WTC11 (cell line): ENCODE results near the gene PRAMEF7.
"Not testable (repeated sequence)": the region's sequence is repeated elsewhere in the genome, so short reads cannot be mapped to it uniquely, and the experiment has no call there.

ENCODE experiments used
- E2F1 ChIP-seq: sonication (generic); formaldehyde crosslinking; IDR thresholded peaks from 2 replicates; pipeline ENCODE4 v1.8.0; 2022; ENCODE audit warnings: mild to moderate bottlenecking, missing genetic modification reagents
- JUN ChIP-seq: sonication (generic); formaldehyde crosslinking; IDR thresholded peaks from 2 replicates; pipeline ENCODE4 v1.8.0; 2023; ENCODE audit warnings: mild to moderate bottlenecking, missing genetic modification reagents
- NFYB ChIP-seq: sonication (generic); formaldehyde crosslinking; conservative IDR thresholded peaks from 2 replicates; pipeline ENCODE4 v1.8.0; 2022; ENCODE audit warnings: low read depth, missing genetic modification reagents
- NR3C1 ChIP-seq: sonication (generic); formaldehyde crosslinking; conservative IDR thresholded peaks from 2 replicates; pipeline ENCODE4 v1.8.1; 2023; ENCODE audit warnings: low read depth, mild to moderate bottlenecking, missing genetic modification reagents
- SP1 ChIP-seq: sonication (generic); formaldehyde crosslinking; conservative IDR thresholded peaks from 2 replicates; pipeline ENCODE4 v1.8.1; 2022; ENCODE audit warnings: missing genetic modification reagents
- TCF7 ChIP-seq: sonication (generic); formaldehyde crosslinking; IDR thresholded peaks from 2 replicates; pipeline ENCODE4 v1.8.0; 2022; ENCODE audit warnings: mild to moderate bottlenecking, low read depth, missing genetic modification reagents, moderate library complexity
- USF2 ChIP-seq: sonication (generic); formaldehyde crosslinking; IDR thresholded peaks from 2 replicates; pipeline ENCODE4 v1.8.1; 2023; ENCODE audit warnings: mild to moderate bottlenecking, missing genetic modification reagents, moderate library complexity
- TF ChIP-seq, protein P1 (sequence below): fragments of 200-600 bp; IDR thresholded peaks from 2 replicates; pipeline ENCODE4 v1.8.0; 2022; ENCODE audit warnings: antibody characterized with exemption
- TF ChIP-seq, protein P2 (sequence below): sonication (generic); formaldehyde crosslinking; IDR thresholded peaks from 2 replicates; pipeline ENCODE4 v1.8.0; 2022; ENCODE audit warnings: mild to moderate bottlenecking, missing genetic modification reagents

DNA sequence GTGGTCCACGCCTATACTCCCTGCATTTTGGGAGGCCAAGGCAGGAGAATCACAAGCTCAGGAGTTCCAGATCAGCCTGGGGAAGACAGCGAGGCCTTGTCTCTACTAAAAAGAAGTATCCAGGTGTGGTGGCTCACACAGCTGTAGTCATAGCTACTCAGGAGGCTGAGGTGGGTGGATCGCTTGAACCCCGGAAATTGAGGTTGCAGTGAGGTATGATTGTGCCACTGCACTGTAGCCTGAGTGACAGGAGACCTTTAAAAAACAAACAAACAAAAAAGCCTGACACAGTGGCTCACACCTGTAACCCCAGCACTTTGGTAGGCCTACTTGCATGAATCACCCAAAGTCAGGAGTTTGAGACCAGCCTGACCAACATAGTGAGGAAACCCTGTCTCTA is 38.0 kb upstream of the PRAMEF7 start:
- not testable (repeated sequence) for TF ChIP-seq E2F1 (CRISPR knock-in tag); SP1 (CRISPR knock-in tag); TCF7 (CRISPR knock-in tag); NR3C1 (CRISPR knock-in tag); USF2 (CRISPR knock-in tag); NFYB; JUN (CRISPR knock-in tag)
- TF ChIP-seq, protein P1, sequence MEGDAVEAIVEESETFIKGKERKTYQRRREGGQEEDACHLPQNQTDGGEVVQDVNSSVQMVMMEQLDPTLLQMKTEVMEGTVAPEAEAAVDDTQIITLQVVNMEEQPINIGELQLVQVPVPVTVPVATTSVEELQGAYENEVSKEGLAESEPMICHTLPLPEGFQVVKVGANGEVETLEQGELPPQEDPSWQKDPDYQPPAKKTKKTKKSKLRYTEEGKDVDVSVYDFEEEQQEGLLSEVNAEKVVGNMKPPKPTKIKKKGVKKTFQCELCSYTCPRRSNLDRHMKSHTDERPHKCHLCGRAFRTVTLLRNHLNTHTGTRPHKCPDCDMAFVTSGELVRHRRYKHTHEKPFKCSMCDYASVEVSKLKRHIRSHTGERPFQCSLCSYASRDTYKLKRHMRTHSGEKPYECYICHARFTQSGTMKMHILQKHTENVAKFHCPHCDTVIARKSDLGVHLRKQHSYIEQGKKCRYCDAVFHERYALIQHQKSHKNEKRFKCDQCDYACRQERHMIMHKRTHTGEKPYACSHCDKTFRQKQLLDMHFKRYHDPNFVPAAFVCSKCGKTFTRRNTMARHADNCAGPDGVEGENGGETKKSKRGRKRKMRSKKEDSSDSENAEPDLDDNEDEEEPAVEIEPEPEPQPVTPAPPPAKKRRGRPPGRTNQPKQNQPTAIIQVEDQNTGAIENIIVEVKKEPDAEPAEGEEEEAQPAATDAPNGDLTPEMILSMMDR = not testable (repeated sequence)
- TF ChIP-seq, protein P2, sequence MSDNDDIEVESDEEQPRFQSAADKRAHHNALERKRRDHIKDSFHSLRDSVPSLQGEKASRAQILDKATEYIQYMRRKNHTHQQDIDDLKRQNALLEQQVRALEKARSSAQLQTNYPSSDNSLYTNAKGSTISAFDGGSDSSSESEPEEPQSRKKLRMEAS (CRISPR knock-in tag) = not testable (repeated sequence)
